ENCODE data around the gene GJB6.

The GJB6 gene

GRCh38 chr13:20227730-20228129 is 4.4 kb downstream of the GJB6 start:
- Histone ChIP-seq H3K4me1 (ENCODE audit: control insufficient read depth, insufficient read depth, low read length) (peaks cover 5% of the 10 kb centered on the region), H3K27ac (ENCODE audit: insufficient read depth, low read depth, low read length, poor library complexity, severe bottlenecking) (no peak overlapping the region), H3K36me3 (ENCODE audit: control insufficient read depth, insufficient read depth, low read length) (no peaks in the 10 kb centered on the region), H3K9me3 (ENCODE audit: control insufficient read depth, low read length) (no peaks in the 10 kb centered on the region), H3K27me3 (ENCODE audit: control insufficient read depth, insufficient read depth, low read length, poor library complexity, severe bottlenecking) (peaks cover 35% of the 10 kb centered on the region), H3K4me3 (ENCODE audit: insufficient read depth, low read depth, low read length) (no peak overlapping the region)
- WGBS, 2 experiments = 74 to 77% methylated on average over 5 to 6 of the region's 6 CpGs

GRCh38 chr13:20227288-20227687 is 4.8 kb downstream of the GJB6 start:
- peaks cover 5% of the 10 kb centered on the region for H3K4me1 ChIP-seq (ENCODE audit: control insufficient read depth, insufficient read depth, low read length)
- WGBS, 2 experiments = 93 to 97% methylated on average over 8 of the region's 8 CpGs
- no peak overlapping the region for H3K27ac ChIP-seq (ENCODE audit: insufficient read depth, low read depth, low read length, poor library complexity, severe bottlenecking)
- no peaks in the 10 kb centered on the region for H3K36me3 ChIP-seq (ENCODE audit: control insufficient read depth, insufficient read depth, low read length)
- H3K9me3 ChIP-seq (ENCODE audit: control insufficient read depth, low read length) = no peaks in the 10 kb centered on the region
- peaks cover 31% of the 10 kb centered on the region for H3K27me3 ChIP-seq (ENCODE audit: control insufficient read depth, insufficient read depth, low read length, poor library complexity, severe bottlenecking)
- H3K4me3 ChIP-seq (ENCODE audit: insufficient read depth, low read depth, low read length) = no peak overlapping the region

GRCh38 chr13:20222553-20222952 is 9.6 kb downstream of the GJB6 start:
- H3K9me3 ChIP-seq (ENCODE audit: control insufficient read depth, low read length) = no peaks in the 10 kb centered on the region
- WGBS, 2 experiments = 88 to 89% methylated on average over 5 of the region's 5 CpGs
- no peak overlapping the region for H3K27ac ChIP-seq (ENCODE audit: insufficient read depth, low read depth, low read length, poor library complexity, severe bottlenecking)
- H3K4me3 ChIP-seq (ENCODE audit: insufficient read depth, low read depth, low read length) = no peak overlapping the region
- no peaks in the 10 kb centered on the region for H3K36me3 ChIP-seq (ENCODE audit: control insufficient read depth, insufficient read depth, low read length)
- H3K4me1 ChIP-seq (ENCODE audit: control insufficient read depth, insufficient read depth, low read length) = no peaks in the 10 kb centered on the region
- H3K27me3 ChIP-seq (ENCODE audit: control insufficient read depth, insufficient read depth, low read length, poor library complexity, severe bottlenecking) = no peaks in the 10 kb centered on the region

GRCh38 chr13:20221772-20222171 is 10.3 kb downstream of the GJB6 start:
- WGBS, 2 experiments = 89 to 92% methylated on average over 6 of the region's 6 CpGs
- no peaks in the 10 kb centered on the region for H3K36me3 ChIP-seq (ENCODE audit: control insufficient read depth, insufficient read depth, low read length)
- H3K27ac ChIP-seq (ENCODE audit: insufficient read depth, low read depth, low read length, poor library complexity, severe bottlenecking) = no peak overlapping the region
- H3K9me3 ChIP-seq (ENCODE audit: control insufficient read depth, low read length) = no peaks in the 10 kb centered on the region
- H3K27me3 ChIP-seq (ENCODE audit: control insufficient read depth, insufficient read depth, low read length, poor library complexity, severe bottlenecking) = no peaks in the 10 kb centered on the region
- no peak overlapping the region for H3K4me3 ChIP-seq (ENCODE audit: insufficient read depth, low read depth, low read length)
- no peaks in the 10 kb centered on the region for H3K4me1 ChIP-seq (ENCODE audit: control insufficient read depth, insufficient read depth, low read length)

GRCh38 chr13:20219577-20219976 is 12.5 kb downstream of the GJB6 start:
- no peaks in the 10 kb centered on the region for H3K9me3 ChIP-seq (ENCODE audit: control insufficient read depth, low read length)
- H3K4me3 ChIP-seq (ENCODE audit: insufficient read depth, low read depth, low read length) = no peak overlapping the region
- no peak overlapping the region for H3K27ac ChIP-seq (ENCODE audit: insufficient read depth, low read depth, low read length, poor library complexity, severe bottlenecking)
- no peaks in the 10 kb centered on the region for H3K27me3 ChIP-seq (ENCODE audit: control insufficient read depth, insufficient read depth, low read length, poor library complexity, severe bottlenecking)
- no peaks in the 10 kb centered on the region for H3K36me3 ChIP-seq (ENCODE audit: control insufficient read depth, insufficient read depth, low read length)
- H3K4me1 ChIP-seq (ENCODE audit: control insufficient read depth, insufficient read depth, low read length) = no peaks in the 10 kb centered on the region

GRCh38 chr13:20217168-20217567 is 15.0 kb downstream of the GJB6 start:
- H3K27ac ChIP-seq (ENCODE audit: insufficient read depth, low read depth, low read length, poor library complexity, severe bottlenecking) = no peak overlapping the region
- H3K9me3 ChIP-seq (ENCODE audit: control insufficient read depth, low read length) = no peaks in the 10 kb centered on the region
- no peaks in the 10 kb centered on the region for H3K4me1 ChIP-seq (ENCODE audit: control insufficient read depth, insufficient read depth, low read length)
- 92 to 95% methylated on average over 2 to 3 of the region's 3 CpGs for WGBS, 2 experiments
- no peak overlapping the region for H3K4me3 ChIP-seq (ENCODE audit: insufficient read depth, low read depth, low read length)
- H3K27me3 ChIP-seq (ENCODE audit: control insufficient read depth, insufficient read depth, low read length, poor library complexity, severe bottlenecking) = no peaks in the 10 kb centered on the region
- H3K36me3 ChIP-seq (ENCODE audit: control insufficient read depth, insufficient read depth, low read length) = no peaks in the 10 kb centered on the region

- Histone ChIP-seq H3K27ac (ENCODE audit: insufficient read depth, low read depth, low read length, poor library complexity, severe bottlenecking) (no peak overlapping the region), H3K36me3 (ENCODE audit: control insufficient read depth, insufficient read depth, low read length) (no peaks in the 10 kb centered on the region), H3K9me3 (ENCODE audit: control insufficient read depth, low read length) (no peaks in the 10 kb centered on the region), H3K4me3 (ENCODE audit: insufficient read depth, low read depth, low read length) (no peak overlapping the region), H3K27me3 (ENCODE audit: control insufficient read depth, insufficient read depth, low read length, poor library complexity, severe bottlenecking) (no peaks in the 10 kb centered on the region), H3K4me1 (ENCODE audit: control insufficient read depth, insufficient read depth, low read length) (no peaks in the 10 kb centered on the region)
- 70 to 74% methylated on average over 1 of the region's 1 CpG for WGBS, 2 experiments
Measured at GRCh38 chr13:20209948-20210347, 22.2 kb downstream of the GJB6 start.

- Histone ChIP-seq H3K27me3 (ENCODE audit: control insufficient read depth, insufficient read depth, low read length, poor library complexity, severe bottlenecking) (no peaks in the 10 kb centered on the region), H3K4me1 (ENCODE audit: control insufficient read depth, insufficient read depth, low read length) (no peaks in the 10 kb centered on the region), H3K9me3 (ENCODE audit: control insufficient read depth, low read length) (peaks cover 3% of the 10 kb centered on the region), H3K27ac (ENCODE audit: insufficient read depth, low read depth, low read length, poor library complexity, severe bottlenecking) (no peak overlapping the region), H3K4me3 (ENCODE audit: insufficient read depth, low read depth, low read length) (no peak overlapping the region), H3K36me3 (ENCODE audit: control insufficient read depth, insufficient read depth, low read length) (no peaks in the 10 kb centered on the region)
- WGBS, 2 experiments = 89% methylated on average over 16 of the region's 16 CpGs
Measured at GRCh38 chr13:20206698-20207235, 25.4 kb downstream of the GJB6 start.

- no peak overlapping the region for H3K4me3 ChIP-seq (ENCODE audit: insufficient read depth, low read depth, low read length)
- H3K27ac ChIP-seq (ENCODE audit: insufficient read depth, low read depth, low read length, poor library complexity, severe bottlenecking) = no peak overlapping the region
- H3K4me1 ChIP-seq (ENCODE audit: control insufficient read depth, insufficient read depth, low read length) = no peaks in the 10 kb centered on the region
- H3K27me3 ChIP-seq (ENCODE audit: control insufficient read depth, insufficient read depth, low read length, poor library complexity, severe bottlenecking) = no peaks in the 10 kb centered on the region
- WGBS, 2 experiments = 89 to 91% methylated on average over 11 of the region's 11 CpGs
- H3K9me3 ChIP-seq (ENCODE audit: control insufficient read depth, low read length) = peaks cover 3% of the 10 kb centered on the region
- H3K36me3 ChIP-seq (ENCODE audit: control insufficient read depth, insufficient read depth, low read length) = no peaks in the 10 kb centered on the region
Measured at GRCh38 chr13:20206065-20206697, 25.9 kb downstream of the GJB6 start.

- WGBS, 2 experiments = 86 to 90% methylated on average over 1 of the region's 1 CpG
- Histone ChIP-seq H3K36me3 (ENCODE audit: control insufficient read depth, insufficient read depth, low read length) (no peaks in the 10 kb centered on the region), H3K4me1 (ENCODE audit: control insufficient read depth, insufficient read depth, low read length) (peaks cover 2% of the 10 kb centered on the region), H3K27me3 (ENCODE audit: control insufficient read depth, insufficient read depth, low read length, poor library complexity, severe bottlenecking) (peaks cover 35% of the 10 kb centered on the region), H3K9me3 (ENCODE audit: control insufficient read depth, low read length) (peaks cover 3% of the 10 kb centered on the region), H3K4me3 (ENCODE audit: insufficient read depth, low read depth, low read length) (no peak overlapping the region), H3K27ac (ENCODE audit: insufficient read depth, low read depth, low read length, poor library complexity, severe bottlenecking) (no peak overlapping the region)
Measured at GRCh38 chr13:20198781-20199180, 33.3 kb downstream of the GJB6 start.

Data from ectodermal cell (in vitro differentiated cells).